ENCODE results near the gene TEX2. TPM values are rescaled to one million over a fixed set of nuclear protein-coding genes. Genes with fewer than 3 reads are reported as not detected.

The TEX2 gene
- total and polyA plus RNA-seq, 2 experiments from 2014 or later = 7.5 to 17.7 TPM

GRCh38 chr17:64275016-64275415, 12.0 kb upstream of the TEX2 start:
- H3K36me3 Mint-ChIP-seq (ENCODE audit: low read depth) = no peaks in the 10 kb centered on the region
- no peaks in the 10 kb centered on the region; the same call in 1 of the 2 replicates for H4K20me1 ChIP-seq (replicated peaks; ENCODE audit: insufficient read depth)
- TF ChIP-seq ZNF331 (CRISPR knock-in tag; IDR thresholded peaks at IDR 0.05; ENCODE audit: low read depth) (no peak), EZH2 (IDR thresholded peaks at IDR 0.05; ENCODE audit: low read depth, unreplicated experiment) (no peak), NANOG (IDR thresholded peaks at IDR 0.05; ENCODE audit: borderline replicate concordance) (no peak), CREB1 (CRISPR knock-in tag; IDR thresholded peaks at IDR 0.05; ENCODE audit: low read depth) (no peak), ZNF462 (CRISPR knock-in tag; IDR thresholded peaks at IDR 0.05) (no peak), REST (IDR thresholded peaks at IDR 0.05; ENCODE audit: unreplicated experiment) (no peak), ETS1 (IDR thresholded peaks at IDR 0.05) (no peak), ZNF114 (CRISPR knock-in tag; IDR thresholded peaks at IDR 0.05) (no peak), STAT1 (IDR thresholded peaks at IDR 0.05; ENCODE audit: unreplicated experiment) (no peak), POLR2AphosphoS5 (IDR thresholded peaks at IDR 0.05; ENCODE audit: low read depth) (no peak), CTCF (conservative IDR thresholded peaks at IDR 0.05; ENCODE audit: low read depth in 2 of 2) (no peak), EZH2phosphoT487 (IDR thresholded peaks at IDR 0.05; ENCODE audit: unreplicated experiment) (no peak), JUNB (IDR thresholded peaks at IDR 0.05; ENCODE audit: unreplicated experiment) (no peak)
- no peak overlapping the region for H3K4me3 ChIP-seq
- H3K9me3 Mint-ChIP-seq = peaks cover 3% of the 10 kb centered on the region; the same call in 1 of the 3 replicates
- H2AFZ ChIP-seq = no peak overlapping the region
- no peaks in the 10 kb centered on the region for H3K79me2 ChIP-seq (replicated peaks; ENCODE audit: insufficient read depth)
- no peaks in the 10 kb centered on the region for H3K36me3 ChIP-seq (ENCODE audit: insufficient read depth)
- peaks cover 4% of the 10 kb centered on the region; the same call in 1 of the 2 replicates for H3K9me2 ChIP-seq (ENCODE audit: insufficient read depth)
- H3F3A ChIP-seq (replicated peaks; ENCODE audit: low read depth) = no peaks in the 10 kb centered on the region
- no peak overlapping the region for H3K4me3 Mint-ChIP-seq
- no peak overlapping the region for H3K27ac ChIP-seq (ENCODE audit: low read depth)
- DNase-seq (ENCODE audit: low spot score) = no peak
- no peaks in the 10 kb centered on the region; the same call in 1 of the 2 replicates for H3K4me1 ChIP-seq (ENCODE audit: insufficient read depth)
- H3K27me3 ChIP-seq (ENCODE audit: insufficient read depth) = no peaks in the 10 kb centered on the region
- peaks cover 1% of the 10 kb centered on the region; the same call in 1 of the 3 replicates for H3K4me1 Mint-ChIP-seq
- ATAC-seq = no peak
- H3K27me3 Mint-ChIP-seq (ENCODE audit: insufficient read depth, low read depth, poor library complexity) = peaks cover 3% of the 10 kb centered on the region
- H3K27ac Mint-ChIP-seq = no peak overlapping the region
- no peak overlapping the region for H3K4me2 ChIP-seq
